ENCODE data around the gene GRIN2A. TPM values are rescaled to one million over a fixed set of nuclear protein-coding genes. Genes with fewer than 3 reads are reported as not detected.

GRIN2A gene
- total RNA-seq, 1 donor from 2014 or later: not detected

GRCh38 chr16:10009684-10010083, 172.5 kb downstream of the GRIN2A start:
- H3K27ac Mint-ChIP-seq (ENCODE audit: unreplicated experiment): no peak overlapping the region
- no peaks in the 10 kb centered on the region for H3K36me3 Mint-ChIP-seq (ENCODE audit: unreplicated experiment)
- no peaks in the 10 kb centered on the region for H3K27me3 Mint-ChIP-seq (ENCODE audit: unreplicated experiment)

GRCh38 chr16:10003486-10003885, 178.7 kb downstream of the GRIN2A start:
- no peaks in the 10 kb centered on the region for H3K4me1 Mint-ChIP-seq (ENCODE audit: unreplicated experiment)
- H3K36me3 Mint-ChIP-seq (ENCODE audit: unreplicated experiment): no peaks in the 10 kb centered on the region
- H3K27me3 Mint-ChIP-seq (ENCODE audit: unreplicated experiment): no peaks in the 10 kb centered on the region
- H3K4me3 Mint-ChIP-seq (ENCODE audit: unreplicated experiment): no peak overlapping the region
- TF ChIP-seq CTCF (IDR thresholded peaks at IDR 0.05): no peak
- peaks cover 41% of the 10 kb centered on the region for H3K9me3 Mint-ChIP-seq (ENCODE audit: unreplicated experiment)
- DNase-seq (ENCODE audit: extremely low spot score, unreplicated experiment): no peak
- H3K27ac Mint-ChIP-seq (ENCODE audit: unreplicated experiment): no peak overlapping the region

More at GRCh38 chr16:10009684-10010083, 172.5 kb downstream of the GRIN2A start:
- peaks cover 19% of the 10 kb centered on the region for H3K9me3 Mint-ChIP-seq (ENCODE audit: unreplicated experiment)
- H3K4me1 Mint-ChIP-seq (ENCODE audit: unreplicated experiment): no peaks in the 10 kb centered on the region
- no peak for TF ChIP-seq CTCF (IDR thresholded peaks at IDR 0.05)
- no peak overlapping the region for H3K4me3 Mint-ChIP-seq (ENCODE audit: unreplicated experiment)
- no peak for DNase-seq (ENCODE audit: extremely low spot score, unreplicated experiment)

- H3K27ac Mint-ChIP-seq (ENCODE audit: unreplicated experiment): no peak overlapping the region
- no peak for DNase-seq (ENCODE audit: extremely low spot score, unreplicated experiment)
- no peaks in the 10 kb centered on the region for H3K36me3 Mint-ChIP-seq (ENCODE audit: unreplicated experiment)
- H3K9me3 Mint-ChIP-seq (ENCODE audit: unreplicated experiment): peaks cover 37% of the 10 kb centered on the region
- H3K4me1 Mint-ChIP-seq (ENCODE audit: unreplicated experiment): no peaks in the 10 kb centered on the region
- no peak for TF ChIP-seq CTCF (IDR thresholded peaks at IDR 0.05)
- H3K27me3 Mint-ChIP-seq (ENCODE audit: unreplicated experiment): no peaks in the 10 kb centered on the region
- no peak overlapping the region for H3K4me3 Mint-ChIP-seq (ENCODE audit: unreplicated experiment)
These were observed 180.9 kb downstream of the GRIN2A start for GRCh38 chr16:10001258-10001775.

- DNase-seq (ENCODE audit: extremely low spot score, unreplicated experiment): no peak
- H3K9me3 Mint-ChIP-seq (ENCODE audit: unreplicated experiment): peaks cover 33% of the 10 kb centered on the region
- H3K27ac Mint-ChIP-seq (ENCODE audit: unreplicated experiment): no peak overlapping the region
- no peaks in the 10 kb centered on the region for H3K27me3 Mint-ChIP-seq (ENCODE audit: unreplicated experiment)
- no peak for TF ChIP-seq CTCF (IDR thresholded peaks at IDR 0.05)
- no peaks in the 10 kb centered on the region for H3K36me3 Mint-ChIP-seq (ENCODE audit: unreplicated experiment)
- H3K4me3 Mint-ChIP-seq (ENCODE audit: unreplicated experiment): no peak overlapping the region
- no peaks in the 10 kb centered on the region for H3K4me1 Mint-ChIP-seq (ENCODE audit: unreplicated experiment)
These were observed 186.0 kb downstream of the GRIN2A start for GRCh38 chr16:9996221-9996620.

- Mint-ChIP-seq H3K36me3 (ENCODE audit: unreplicated experiment) (no peaks in the 10 kb centered on the region), H3K4me1 (ENCODE audit: unreplicated experiment) (no peaks in the 10 kb centered on the region), H3K4me3 (ENCODE audit: unreplicated experiment) (no peak overlapping the region), H3K27ac (ENCODE audit: unreplicated experiment) (no peak overlapping the region), H3K27me3 (ENCODE audit: unreplicated experiment) (no peaks in the 10 kb centered on the region), H3K9me3 (ENCODE audit: unreplicated experiment) (peaks cover 40% of the 10 kb centered on the region)
- TF ChIP-seq CTCF (IDR thresholded peaks at IDR 0.05): no peak
- no peak for DNase-seq (ENCODE audit: extremely low spot score, unreplicated experiment)
These were observed 189.8 kb downstream of the GRIN2A start for GRCh38 chr16:9992441-9992840.
